Brain pericyte (primary cell): ENCODE data around the gene ANKRD11.
"Not testable (repeated sequence)": the region's sequence is repeated elsewhere in the genome, so short reads cannot be mapped to it uniquely, and the experiment has no call there.

Experiments used
- DNase-seq: peaks from one replicate; pipeline ENCODE4 v3.0.0-alpha.2; 2012; ENCODE audit warnings: low read depth, low spot score

ANKRD11 gene

GRCh38 chr16:89453501-89454321, 36.6 kb downstream of the ANKRD11 start:
- DNase-seq, result no peak

DNA sequence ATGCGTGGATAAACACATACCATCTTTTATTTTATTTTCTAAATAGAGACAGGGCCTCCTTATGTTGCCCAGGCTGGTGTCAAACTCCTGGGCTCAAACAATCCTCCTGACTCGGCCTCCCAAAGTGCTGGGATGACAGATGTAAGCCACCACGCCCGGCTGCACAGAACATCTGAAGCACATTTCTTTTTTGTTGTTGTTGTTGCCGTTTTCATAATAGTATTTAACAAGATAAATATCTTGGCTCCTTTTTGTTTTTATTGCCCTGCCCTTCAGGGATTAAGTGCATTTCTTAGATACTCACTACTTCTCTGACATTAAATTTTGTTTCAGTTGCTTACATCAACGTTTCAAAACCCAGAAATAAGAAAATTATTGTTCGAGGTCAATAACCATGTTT, 37.4 kb downstream of the ANKRD11 start:
- DNase-seq, result no peak

GRCh38 chr16:89452241-89452640, 38.1 kb downstream of the ANKRD11 start:
- DNase-seq, result no peak

GRCh38 chr16:89450537-89450936, 39.8 kb downstream of the ANKRD11 start:
- no peak for DNase-seq

DNA sequence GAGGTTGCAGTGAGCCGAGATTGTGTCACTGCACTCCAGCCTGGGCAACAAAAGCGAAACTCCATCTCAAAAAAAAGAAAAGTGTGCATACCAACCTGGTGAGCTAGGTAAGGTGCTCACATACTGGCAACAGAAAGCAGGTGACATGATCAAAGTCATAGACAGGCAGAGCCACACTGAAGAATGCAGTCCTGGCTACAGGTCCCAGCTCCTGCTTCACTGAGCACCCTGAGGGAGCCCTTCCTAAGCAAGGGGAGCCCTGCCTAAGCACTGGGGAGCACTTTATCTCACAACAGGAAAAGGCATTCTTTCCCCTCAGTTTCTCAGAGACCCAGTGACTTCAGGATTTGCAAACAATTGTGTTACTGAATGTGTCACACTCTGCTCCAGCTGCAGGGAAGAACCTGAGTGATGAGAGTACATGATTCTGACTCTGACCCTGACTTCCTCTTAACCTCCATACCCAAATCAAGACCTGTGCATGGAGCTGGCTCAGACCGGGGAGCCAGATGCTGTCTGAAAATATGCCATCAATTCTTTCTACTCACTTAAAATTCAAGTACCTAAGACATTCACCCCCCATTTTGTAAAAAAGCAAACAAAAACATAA, 40.5 kb downstream of the ANKRD11 start:
- no peak for DNase-seq

- DNase-seq, result no peak
These were observed 41.7 kb downstream of the ANKRD11 start for GRCh38 chr16:89448656-89449055.

DNA sequence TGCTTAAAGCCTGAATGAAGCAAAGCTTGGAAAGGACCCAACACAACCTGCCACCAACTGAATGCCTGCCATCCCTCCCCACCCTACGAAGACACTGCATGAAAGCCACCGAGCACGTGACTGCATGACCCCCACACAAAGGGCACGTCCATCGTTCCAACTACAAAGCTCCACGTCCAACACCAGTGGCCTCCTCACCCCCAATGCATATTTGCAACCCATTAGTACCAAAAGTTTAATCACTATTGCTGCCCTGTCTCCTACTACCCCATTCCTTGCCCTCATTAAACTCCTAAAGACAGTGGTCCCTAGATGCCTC, 43.4 kb downstream of the ANKRD11 start:
- DNase-seq, result no peak

GRCh38 chr16:89446136-89446974, 44.0 kb downstream of the ANKRD11 start:
- DNase-seq, result no peak

- DNase-seq, result no peak
These were observed 45.2 kb downstream of the ANKRD11 start for GRCh38 chr16:89445166-89445565.

DNA sequence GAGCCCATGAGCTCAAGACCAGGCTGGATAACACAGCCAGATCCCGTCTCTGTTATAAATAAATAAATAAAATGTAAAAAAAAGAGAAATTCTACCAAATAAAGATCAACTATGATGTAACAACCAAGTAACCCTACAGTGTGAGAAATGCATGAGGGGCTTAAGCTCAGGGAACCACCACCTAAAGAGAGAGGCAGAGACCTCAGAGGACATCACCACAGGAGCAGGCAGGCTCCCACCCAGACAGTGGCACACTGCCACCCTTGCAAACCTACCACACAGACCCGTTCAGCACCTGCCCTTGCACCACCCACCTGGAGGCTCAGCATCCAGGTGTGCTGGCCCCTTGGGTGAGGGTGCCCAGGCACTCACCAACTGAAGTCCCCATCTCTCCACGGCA, 45.6 kb downstream of the ANKRD11 start:
- no peak for DNase-seq

DNA sequence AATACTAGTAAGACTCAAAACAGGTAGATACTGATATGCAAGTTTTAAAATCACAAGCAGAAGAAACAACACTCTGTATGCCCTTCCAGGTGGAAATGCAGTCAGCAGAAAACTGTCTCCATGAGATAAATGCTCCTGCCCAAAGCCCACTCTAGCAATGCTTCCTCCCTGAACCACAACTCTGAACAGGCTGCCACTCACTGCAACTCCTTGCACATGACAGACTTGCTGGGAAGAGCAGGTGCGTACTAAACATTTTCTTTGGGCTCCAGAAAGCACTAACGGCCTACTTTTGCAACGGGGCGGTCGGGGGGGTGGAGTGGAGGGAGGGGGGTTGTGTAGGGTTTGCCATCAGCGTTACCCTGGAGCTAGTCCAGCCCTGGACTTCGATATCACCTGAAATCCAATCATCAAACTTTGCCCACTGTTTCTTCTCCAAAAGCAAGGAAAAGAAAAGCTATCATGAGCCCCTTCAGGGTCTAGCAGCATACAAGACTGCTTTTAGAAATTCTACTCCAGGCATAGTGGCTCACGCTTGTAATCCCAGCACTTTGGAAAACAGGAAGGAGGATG, 46.1 kb downstream of the ANKRD11 start:
- no peak for DNase-seq

- DNase-seq, result no peak
These were observed 46.7 kb downstream of the ANKRD11 start for GRCh38 chr16:89443727-89444084.

DNA sequence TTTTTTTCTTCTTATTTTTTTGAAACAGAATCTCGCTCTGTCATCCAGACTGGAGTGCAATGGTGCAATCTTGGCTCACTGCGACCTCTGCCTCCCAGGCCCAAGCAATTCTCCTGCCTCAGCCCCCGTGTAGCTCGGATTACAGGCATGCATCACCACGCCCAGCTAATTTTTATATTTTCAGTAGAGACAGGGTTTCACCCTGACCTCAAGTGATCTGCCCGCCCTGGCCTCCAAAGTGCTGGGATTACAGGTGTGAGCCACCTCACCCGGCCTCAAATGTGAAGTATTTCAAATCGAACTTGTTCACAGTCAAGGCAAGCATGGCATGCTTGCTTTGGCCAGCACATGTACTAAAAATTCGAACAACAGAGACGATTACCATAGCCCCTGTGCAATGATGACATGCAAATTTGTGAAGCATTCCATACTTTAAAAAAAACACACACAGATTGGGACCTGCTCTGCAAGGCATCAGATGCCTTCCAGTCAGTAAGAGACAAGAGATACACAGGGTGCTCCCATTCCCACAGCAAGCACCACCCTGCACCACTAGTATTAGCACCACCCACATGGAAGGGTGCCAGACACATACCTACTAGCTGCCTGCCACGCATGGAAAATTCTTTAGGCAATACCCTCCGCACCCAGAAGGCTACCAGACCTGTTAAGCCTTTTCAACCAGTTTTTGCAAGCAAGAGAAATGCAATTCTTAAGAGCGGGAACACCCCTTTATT, 47.2 kb downstream of the ANKRD11 start:
- no peak for DNase-seq

GRCh38 chr16:89442588-89442987, 47.8 kb downstream of the ANKRD11 start:
- DNase-seq, result no peak

DNA sequence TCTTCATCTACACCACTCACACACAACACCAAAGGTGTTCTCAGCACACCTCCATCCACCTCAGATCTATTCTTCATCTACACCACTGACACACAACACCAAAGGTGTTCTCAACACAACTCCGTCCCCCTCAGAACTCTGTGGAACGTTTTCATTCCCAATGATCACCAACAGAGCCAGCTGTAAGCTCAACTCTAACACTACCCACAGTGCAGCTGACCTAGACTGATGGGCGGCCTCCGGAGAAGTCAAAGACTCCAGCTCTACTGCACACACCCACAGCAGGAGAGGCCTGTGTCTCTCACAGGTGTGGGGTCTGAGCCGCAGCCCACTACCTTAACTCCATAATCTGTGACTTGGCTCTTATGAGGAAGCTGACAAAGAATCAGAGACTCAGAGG, 50.7 kb downstream of the ANKRD11 start:
- no peak for DNase-seq

DNA sequence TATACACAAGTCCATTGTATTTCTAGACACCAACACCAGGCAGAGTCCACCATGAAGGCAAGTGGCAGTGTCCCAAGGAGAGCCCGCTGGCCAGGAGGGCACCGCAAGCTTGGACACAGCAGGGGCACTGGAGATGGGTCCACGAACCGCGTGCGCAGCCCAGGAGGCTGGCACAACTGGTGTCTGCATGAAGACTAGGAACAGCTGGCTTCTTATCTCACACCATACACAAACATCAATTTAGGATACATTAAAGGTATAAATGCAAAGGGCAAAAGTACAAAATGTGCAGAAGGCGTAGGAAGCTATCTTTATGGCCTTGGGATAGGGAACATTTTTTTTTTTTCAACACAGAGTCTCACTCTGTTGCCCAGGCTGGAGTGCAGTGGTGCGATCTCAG, 52.4 kb downstream of the ANKRD11 start:
- DNase-seq, result no peak

- DNase-seq, result no peak
These were observed 52.9 kb downstream of the ANKRD11 start for GRCh38 chr16:89437251-89437987.

GRCh38 chr16:89436366-89436765, 54.0 kb downstream of the ANKRD11 start:
- DNase-seq, result no peak

- not testable (repeated sequence) for DNase-seq
These were observed 55.3 kb downstream of the ANKRD11 start for GRCh38 chr16:89435059-89435458.

DNA sequence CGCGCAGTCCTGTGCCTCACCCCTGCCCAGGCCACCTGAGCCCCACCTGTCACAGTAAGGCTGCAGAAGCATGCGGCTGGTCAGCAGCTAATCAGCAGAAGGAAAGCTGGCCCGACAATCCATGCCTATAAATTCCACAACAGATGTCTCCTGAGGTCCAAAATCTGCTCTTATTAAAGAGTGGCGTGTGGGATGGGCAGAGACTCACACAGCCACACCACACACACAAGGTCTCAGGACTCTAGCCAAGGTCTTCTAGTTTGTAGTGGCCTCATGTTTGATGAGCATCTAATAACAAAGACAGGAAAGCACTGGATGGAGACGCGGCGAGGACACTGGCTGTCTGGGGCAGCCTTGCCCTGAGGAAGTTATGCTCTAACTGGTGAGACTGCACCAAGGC, 55.9 kb downstream of the ANKRD11 start:
- DNase-seq, result no peak
